NCI-H226 (cell line): ENCODE results near the gene ANG.
A peak's percentile ranks its signal among the peaks of the same experiment; 100 is the strongest.
"Not testable (repeated sequence)": the region's sequence is repeated elsewhere in the genome, so short reads cannot be mapped to it uniquely, and the experiment has no call there.

Experiments used
- DNase-seq: peaks from one replicate; pipeline ENCODE4 v3.0.0-alpha.2; 2015

The ANG gene

GRCh38 chr14:20688167-20688839 lies at the start of gene ANG:
Gene ANG (plus strand): TSS chr14:20688764. CDS start chr14:20693565, 4,801 bp downstream.
- no peak for DNase-seq

- no peak for DNase-seq
Measured at GRCh38 chr14:20641591-20641990, 47.0 kb upstream of the ANG start, which contains the start of gene OR6S1. Gene OR6S1 (minus strand): TSS chr14:20641691. CDS start chr14:20641691, 0 bp downstream.

- no peak for DNase-seq
Measured at GRCh38 chr14:20642182-20642581, 46.4 kb upstream of the ANG start.

GRCh38 chr14:20642755-20643154 lies 45.8 kb upstream of the ANG start:
- DNase-seq = not testable (repeated sequence)

- DNase-seq = no peak
Measured at GRCh38 chr14:20644520-20644919, 44.0 kb upstream of the ANG start.

- no peak for DNase-seq
Measured at GRCh38 chr14:20645481-20645880, 43.1 kb upstream of the ANG start.

- no peak for DNase-seq
Measured at GRCh38 chr14:20652996-20653975, 35.3 kb upstream of the ANG start.

- DNase-seq = no peak
Measured at GRCh38 chr14:20655851-20656250, 32.7 kb upstream of the ANG start.

GRCh38 chr14:20656274-20656673 lies 32.3 kb upstream of the ANG start:
- no peak for DNase-seq

GRCh38 chr14:20657216-20658211 lies 31.1 kb upstream of the ANG start:
- DNase-seq = no peak

- DNase-seq = no peak
Measured at GRCh38 chr14:20658246-20658645, 30.3 kb upstream of the ANG start.

GRCh38 chr14:20659336-20659735 lies 29.2 kb upstream of the ANG start:
- no peak for DNase-seq

- no peak for DNase-seq
Measured at GRCh38 chr14:20659813-20660395, 28.7 kb upstream of the ANG start.

- no peak for DNase-seq
Measured at GRCh38 chr14:20661197-20661596, 27.4 kb upstream of the ANG start.

GRCh38 chr14:20662968-20663732 lies 25.4 kb upstream of the ANG start:
- DNase-seq = peak; percentile 71

GRCh38 chr14:20666400-20666961 lies 22.1 kb upstream of the ANG start:
- DNase-seq = not testable (repeated sequence)

- DNase-seq = no peak
Measured at GRCh38 chr14:20667957-20668356, 20.6 kb upstream of the ANG start.

GRCh38 chr14:20668969-20669368 lies 19.6 kb upstream of the ANG start:
- DNase-seq = no peak

- DNase-seq = no peak
Measured at GRCh38 chr14:20671597-20672283, 16.8 kb upstream of the ANG start.

GRCh38 chr14:20675669-20676068 lies 12.9 kb upstream of the ANG start:
- DNase-seq = no peak
